Kidney (tissue), 14 donors: Measurements from ENCODE around the gene GPC4. TPM values are rescaled to one million over a fixed set of nuclear protein-coding genes. Genes with fewer than 3 reads are reported as not detected.

Experiments
- DNase-seq, 5 donors: peaks; one replicate each; pipeline ENCODE4 v3.0.0-alpha.2; 2013 to 2020
- FAIRE-seq: peaks from 2 replicates; lab custom pipeline; 2012; peaks lifted over from hg19 to GRCh38; lab: Jason Lieb, UNC
- H3K27ac ChIP-seq, 2 donors: one replicate each; pipeline ENCODE4 v1.7.0; 2013; ENCODE audit warnings: low read depth in 2 of 2, low read length in 2 of 2, inconsistent platforms in 1 of 2
- H3K27me3 ChIP-seq: one replicate; pipeline ENCODE4 v1.7.1; 2013; ENCODE audit warnings: low read length, inconsistent platforms; ENCODE audit not compliant: control insufficient read depth, insufficient read depth
- H3K36me3 ChIP-seq, 3 donors: one replicate each; pipeline versions ENCODE4 v1.7.0 to v1.7.1; 2013; ENCODE audit warnings: low read length in 3 of 3, control low read depth in 1 of 3, inconsistent platforms in 1 of 3; ENCODE audit not compliant: insufficient read depth in 3 of 3, control insufficient read depth in 2 of 3
- H3K4me1 ChIP-seq, 3 donors: one replicate each; pipeline versions ENCODE4 v1.7.0 to v1.7.1; 2013; ENCODE audit warnings: low read length in 3 of 3, inconsistent platforms in 1 of 3, low read depth in 1 of 3; ENCODE audit not compliant: control insufficient read depth in 2 of 3, insufficient read depth in 2 of 3
- H3K4me3 ChIP-seq, 3 donors: one replicate each; pipeline versions ENCODE4 v1.7.0 to v1.8.1; 2013; ENCODE audit warnings: low read length in 3 of 3, control low read depth in 1 of 3, inconsistent platforms in 1 of 3
- H3K9ac ChIP-seq, 3 donors: one replicate each; pipeline versions ENCODE4 v1.7.0 to v1.7.1; 2013; ENCODE audit warnings: low read length in 3 of 3, control low read depth in 1 of 3, inconsistent platforms in 1 of 3
- H3K9me3 ChIP-seq, 3 donors: one replicate each; pipeline versions ENCODE4 v1.7.0 to v1.7.1; 2013; ENCODE audit warnings: low read length in 3 of 3, control low read depth in 1 of 3, inconsistent platforms in 1 of 3; ENCODE audit not compliant: control insufficient read depth in 2 of 3, insufficient read depth in 1 of 3
- intact Hi-C: fragments of 100-400 bp; cut with DNase I; formaldehyde crosslinking; loops from one replicate; pipeline ENCODE4 v1.11.1; 2022
- polyA plus RNA-seq: library from polyadenylated mRNA; stranded (reverse); fragments of 350-450 nt; fragmentation: Illumina TruSeq; extraction: RNeasy Lipid Tissue Mini Kit (QIAGEN cat#74804); gene quantifications from one replicate; pipeline ENCODE4 v1.2.3, GENCODE V29; 2014; ENCODE audit warnings: low read depth, low replicate concordance; ENCODE audit not compliant: insufficient read depth
- total RNA-seq: library from RNA; stranded (reverse); fragmentation: NEBNext Ultra II Directional; extraction: Animal tissue kit (Norgen Biotek cat#: 25700); gene quantifications from one replicate; pipeline ENCODE4 v1.2.1, GENCODE V29; 2021
- TF ChIP-seq, protein P1 (sequence below): IDR thresholded peaks from 3 replicates; pipeline ENCODE4 v1.5.1; 2012; ENCODE audit warnings: mild to moderate bottlenecking, moderate library complexity, borderline replicate concordance; ENCODE audit not compliant: insufficient read depth; ENCODE audit errors: extremely low read depth
- donor health status: control.
- donor health status: control.
- donor health status: control.
- donor health status: control.
- donor health status: control.
- donor health status: DM: yes; HTN: yes; CAD: no.
- donor health status: Normal renal cell carcinoma (clear cell type).

The GPC4 gene
- total and polyA plus RNA-seq, 2 donors from 2014 or later, result 19.5 to 70.3 TPM

DNA sequence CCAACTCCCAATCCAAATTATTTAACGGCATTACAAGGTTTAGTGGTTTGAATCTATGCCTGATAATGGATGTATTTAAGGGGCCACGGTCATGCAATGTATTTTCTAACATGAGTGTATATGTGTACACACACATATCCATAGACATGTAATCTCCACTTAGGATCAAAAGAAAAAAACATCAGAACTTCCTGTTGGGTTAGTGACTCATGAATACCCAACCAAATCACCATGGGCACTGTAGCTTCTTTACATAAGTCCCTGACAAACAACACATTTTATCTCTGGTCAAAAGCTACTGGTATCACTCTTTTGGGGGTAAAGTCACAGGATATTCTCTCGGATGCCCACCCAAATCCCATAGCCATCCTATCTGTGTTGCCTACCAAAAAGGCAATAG, 160.6 kb downstream of the GPC4 start:
- FAIRE-seq, result no peak

DNA sequence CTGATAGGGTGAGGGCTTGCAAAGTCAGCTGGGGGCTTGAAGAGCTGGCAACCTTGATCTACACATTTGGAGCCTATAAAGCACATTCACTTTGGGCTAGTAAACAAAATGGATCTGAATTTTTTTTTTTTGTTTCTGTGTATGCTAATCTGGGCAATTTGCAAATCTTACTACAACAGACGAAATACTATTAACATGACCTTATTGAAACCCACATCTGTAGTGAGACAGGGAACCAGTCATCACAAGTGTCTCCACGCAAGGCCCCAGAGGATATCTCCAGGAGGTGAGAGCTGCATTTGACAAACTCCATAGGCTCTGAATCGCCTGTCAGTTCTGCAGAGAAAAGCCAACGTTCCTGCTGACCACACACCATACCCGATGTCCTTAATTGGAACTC, 164.1 kb downstream of the GPC4 start:
- no peak overlapping the region for H3K27ac ChIP-seq
- peaks cover 0 to 5% (median 0%) of the 10 kb centered on the region in 3 donors for H3K9me3 ChIP-seq
- no peaks in the 10 kb centered on the region for H3K36me3 ChIP-seq
- intact Hi-C loops, result no loop called here
- no peak overlapping the region for H3K9ac ChIP-seq
- no peak overlapping the region for H3K4me3 ChIP-seq
- TF ChIP-seq, protein P1, sequence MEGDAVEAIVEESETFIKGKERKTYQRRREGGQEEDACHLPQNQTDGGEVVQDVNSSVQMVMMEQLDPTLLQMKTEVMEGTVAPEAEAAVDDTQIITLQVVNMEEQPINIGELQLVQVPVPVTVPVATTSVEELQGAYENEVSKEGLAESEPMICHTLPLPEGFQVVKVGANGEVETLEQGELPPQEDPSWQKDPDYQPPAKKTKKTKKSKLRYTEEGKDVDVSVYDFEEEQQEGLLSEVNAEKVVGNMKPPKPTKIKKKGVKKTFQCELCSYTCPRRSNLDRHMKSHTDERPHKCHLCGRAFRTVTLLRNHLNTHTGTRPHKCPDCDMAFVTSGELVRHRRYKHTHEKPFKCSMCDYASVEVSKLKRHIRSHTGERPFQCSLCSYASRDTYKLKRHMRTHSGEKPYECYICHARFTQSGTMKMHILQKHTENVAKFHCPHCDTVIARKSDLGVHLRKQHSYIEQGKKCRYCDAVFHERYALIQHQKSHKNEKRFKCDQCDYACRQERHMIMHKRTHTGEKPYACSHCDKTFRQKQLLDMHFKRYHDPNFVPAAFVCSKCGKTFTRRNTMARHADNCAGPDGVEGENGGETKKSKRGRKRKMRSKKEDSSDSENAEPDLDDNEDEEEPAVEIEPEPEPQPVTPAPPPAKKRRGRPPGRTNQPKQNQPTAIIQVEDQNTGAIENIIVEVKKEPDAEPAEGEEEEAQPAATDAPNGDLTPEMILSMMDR, result no peak
- H3K4me1 ChIP-seq, result no peaks in the 10 kb centered on the region
- FAIRE-seq (no peak), DNase-seq (no peak)
- H3K27me3 ChIP-seq, result no peaks in the 10 kb centered on the region

More for the DNA sequence above, 160.6 kb downstream of the GPC4 start:
- Histone ChIP-seq H3K36me3 (no peaks in the 10 kb centered on the region), H3K9me3 (no peaks in the 10 kb centered on the region), H3K27me3 (no peaks in the 10 kb centered on the region), H3K27ac (no peak overlapping the region), H3K4me3 (no peak overlapping the region), H3K9ac (no peak overlapping the region), H3K4me1 (no peaks in the 10 kb centered on the region)
- intact Hi-C loops, result no loop called here
- TF ChIP-seq, protein P1, result no peak
- DNase-seq, result no peak

DNA sequence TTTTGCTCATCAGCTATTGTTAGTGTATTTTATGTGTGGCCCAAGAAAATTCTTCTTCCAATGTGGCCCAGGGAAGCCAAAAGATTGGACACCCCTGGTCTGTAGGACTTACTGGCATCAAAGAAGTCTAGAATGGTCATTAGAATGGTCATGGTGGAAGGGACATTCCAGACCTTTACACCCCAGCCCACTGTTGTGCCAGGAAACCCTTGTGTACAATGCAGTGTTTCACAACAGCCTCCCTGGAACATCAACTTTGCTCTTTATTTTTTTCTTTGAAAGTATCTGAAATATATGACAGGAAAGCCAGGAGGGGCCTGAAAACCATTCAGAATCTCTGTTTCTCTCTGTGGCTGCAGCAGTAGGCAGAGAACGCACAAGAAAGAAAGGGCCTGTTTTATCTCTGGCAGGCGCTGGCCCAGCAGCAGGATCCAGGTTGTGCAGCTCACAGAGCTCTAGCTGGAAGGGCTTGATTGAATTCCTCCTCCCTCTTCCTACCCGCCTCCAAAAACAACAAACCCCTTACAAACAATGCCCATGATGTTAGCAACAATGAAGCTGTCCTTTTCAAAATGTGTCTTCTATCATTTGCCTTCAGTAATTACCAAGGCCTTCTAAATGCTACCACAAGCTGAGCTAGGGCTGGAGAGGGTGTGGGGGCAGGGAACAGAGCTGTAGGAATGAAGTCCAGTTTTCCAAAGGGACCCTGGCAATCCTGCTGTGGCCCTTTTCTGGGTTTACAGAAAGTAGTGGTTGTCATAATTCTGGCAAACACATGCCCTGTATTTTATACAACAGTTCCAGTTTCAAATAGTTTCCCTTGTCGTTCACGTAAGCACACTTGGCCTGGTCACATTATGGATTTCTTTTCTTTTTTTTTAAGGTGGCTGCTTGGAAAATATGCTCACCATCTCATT, 164.8 kb downstream of the GPC4 start:
- FAIRE-seq (no peak), DNase-seq (peak in 1 of 5 donors; percentile 41)
- Histone ChIP-seq H3K27me3 (no peaks in the 10 kb centered on the region), H3K27ac (no peak overlapping the region), H3K4me1 (no peaks in the 10 kb centered on the region), H3K9me3 (peaks cover 0 to 7% (median 0%) of the 10 kb centered on the region in 3 donors), H3K36me3 (no peaks in the 10 kb centered on the region), H3K9ac (no peak overlapping the region), H3K4me3 (no peak overlapping the region)
- TF ChIP-seq, protein P1, result no peak
- intact Hi-C loops, result no loop called here

Other genes starting within 250 kb of the GPC4 start
- not detected for gene TFDP3, start 197.1 kb downstream of the GPC4 start, total RNA-seq
- not detected for gene TFDP3, start 197.1 kb downstream of the GPC4 start, polyA plus RNA-seq